GM21717 (cell line): Measurements from ENCODE around the gene SYCP1.
"Not testable (repeated sequence)": the region's sequence is repeated elsewhere in the genome, so short reads cannot be mapped to it uniquely, and the experiment has no call there.

Experiments
- ATAC-seq: cut with Tn5 transposase; IDR thresholded peaks from one replicate; pipeline ENCODE4 v1.9.1; 2021; ENCODE audit warnings: mild to moderate bottlenecking, moderate library complexity; ENCODE audit not compliant: unreplicated experiment

Gene SYCP1

DNA sequence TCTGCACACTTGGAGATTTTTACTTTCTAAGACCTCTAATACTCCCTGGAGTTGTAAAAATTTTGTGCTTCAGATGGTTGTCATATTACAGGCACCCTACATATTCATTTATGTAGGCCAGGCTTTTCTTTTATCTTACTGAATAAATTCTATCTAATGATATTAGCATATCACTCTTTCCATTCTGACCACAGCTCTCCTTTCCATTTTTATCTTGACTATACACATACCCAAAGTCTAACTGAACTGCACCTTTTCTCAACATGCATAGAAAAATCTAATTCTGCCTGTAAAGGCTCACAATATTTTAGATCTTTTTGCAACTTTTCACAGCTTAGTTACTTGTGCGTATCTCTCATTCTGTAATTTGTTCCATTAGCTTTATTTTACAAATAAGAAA lies 122.2 kb downstream of the SYCP1 start:
- no peak for ATAC-seq

DNA sequence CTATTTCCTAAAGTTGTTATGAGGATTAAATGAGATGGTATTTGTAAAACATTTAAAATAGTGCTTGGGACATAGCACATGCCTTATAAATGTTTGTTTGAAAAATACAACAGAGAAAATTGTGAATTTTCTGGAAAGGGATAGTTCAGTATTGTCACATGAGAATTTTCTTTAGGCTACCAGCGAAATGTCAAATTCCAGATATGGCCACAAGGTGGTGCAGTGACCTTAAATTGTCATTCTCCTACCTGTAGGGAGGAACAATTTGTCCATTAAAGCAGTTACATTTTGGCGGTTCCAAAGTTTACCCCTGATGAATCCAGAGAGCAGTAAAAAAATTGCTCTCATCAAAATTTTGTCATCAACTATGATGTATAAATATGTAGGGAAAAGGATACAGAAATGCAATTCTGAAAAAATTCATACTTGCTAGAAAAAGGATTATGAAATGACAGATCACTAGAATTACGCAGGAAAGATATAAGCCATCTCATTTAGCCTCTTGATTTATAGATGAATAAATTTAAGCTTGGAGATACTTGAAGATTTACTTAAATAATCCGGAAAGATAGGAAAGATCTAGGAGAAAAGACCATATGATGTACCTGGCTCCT lies 124.7 kb downstream of the SYCP1 start:
- no peak for ATAC-seq

GRCh38 chr1:114982251-114982650 lies 127.6 kb downstream of the SYCP1 start:
- no peak for ATAC-seq

GRCh38 chr1:114986286-114986685 lies 131.6 kb downstream of the SYCP1 start:
- ATAC-seq = no peak

DNA sequence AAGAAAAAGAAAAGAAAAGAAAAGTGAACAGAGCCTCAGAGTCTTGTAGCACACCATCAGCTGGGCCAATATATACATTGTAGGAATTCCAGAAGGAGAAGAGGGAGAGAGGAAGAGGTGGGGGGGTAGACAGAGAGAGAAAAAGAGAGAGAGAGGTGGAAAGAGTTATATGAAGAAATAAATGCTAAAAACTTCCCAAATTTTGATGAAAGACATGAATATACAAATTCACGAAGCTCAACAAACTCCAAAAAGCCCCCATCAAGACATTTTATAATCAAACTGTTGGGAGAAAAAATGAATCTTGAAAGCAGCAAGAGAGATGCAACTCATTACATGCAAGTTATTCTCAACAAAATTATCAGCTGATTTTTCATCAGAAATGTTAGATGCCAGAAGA lies 133.4 kb downstream of the SYCP1 start:
- no peak for ATAC-seq

DNA sequence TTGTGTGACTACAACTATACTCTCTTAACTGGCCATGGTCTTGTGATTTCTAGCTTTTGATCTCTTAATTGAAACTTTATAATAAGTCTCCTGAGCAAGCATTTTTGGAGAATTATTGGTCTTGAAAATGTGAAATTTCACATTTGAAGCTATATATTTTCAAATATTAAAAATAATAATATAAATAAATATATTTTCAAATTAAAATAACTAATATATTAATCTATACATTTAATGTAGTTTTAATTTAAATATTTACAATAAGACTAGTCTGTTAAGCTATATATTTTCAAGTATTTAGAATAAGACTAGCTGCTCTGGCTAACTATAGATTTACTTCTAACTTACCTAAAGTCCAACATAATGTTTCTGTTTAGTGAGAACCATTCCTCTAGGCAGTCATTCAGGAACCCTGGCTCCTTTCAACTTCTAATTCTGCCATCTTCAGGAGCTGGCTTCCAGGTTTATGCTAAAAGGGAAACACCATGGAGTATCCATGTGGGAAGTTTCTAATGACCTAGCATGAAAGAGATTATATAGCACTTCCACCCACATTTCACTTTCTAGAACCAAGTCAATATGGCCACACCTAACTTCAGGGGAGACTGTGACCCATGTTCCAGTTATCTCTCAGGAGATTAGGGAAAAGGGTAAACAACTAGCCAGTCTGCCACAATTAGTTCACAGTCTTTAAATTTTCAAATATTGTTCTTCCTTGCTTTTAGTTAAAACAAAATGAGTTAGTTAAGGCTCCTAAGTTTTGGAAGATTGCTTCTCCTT lies 143.0 kb downstream of the SYCP1 start:
- ATAC-seq = no peak

DNA sequence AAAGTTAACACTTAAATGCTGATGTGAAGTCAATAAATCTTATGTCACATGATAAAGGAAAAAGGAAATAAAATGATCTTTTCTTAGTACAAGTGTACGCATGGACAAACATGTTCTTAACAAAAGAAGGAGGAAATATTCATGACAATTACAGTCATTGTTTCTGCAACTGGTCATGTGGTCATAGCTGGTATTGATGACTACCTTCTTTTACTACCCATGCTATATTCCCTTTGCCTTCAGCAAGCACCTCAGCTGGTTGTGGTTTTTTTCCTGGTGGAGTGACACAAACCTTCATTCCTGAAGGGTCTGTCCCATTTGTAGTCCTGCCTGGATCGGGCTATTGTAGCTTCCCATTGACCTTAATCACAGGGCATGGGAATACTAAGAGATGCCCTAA lies 151.5 kb downstream of the SYCP1 start:
- ATAC-seq = no peak

- no peak for ATAC-seq
These were observed 157.3 kb downstream of the SYCP1 start for GRCh38 chr1:115012006-115012405.

GRCh38 chr1:115012434-115012833 lies 157.8 kb downstream of the SYCP1 start:
- ATAC-seq = no peak

DNA sequence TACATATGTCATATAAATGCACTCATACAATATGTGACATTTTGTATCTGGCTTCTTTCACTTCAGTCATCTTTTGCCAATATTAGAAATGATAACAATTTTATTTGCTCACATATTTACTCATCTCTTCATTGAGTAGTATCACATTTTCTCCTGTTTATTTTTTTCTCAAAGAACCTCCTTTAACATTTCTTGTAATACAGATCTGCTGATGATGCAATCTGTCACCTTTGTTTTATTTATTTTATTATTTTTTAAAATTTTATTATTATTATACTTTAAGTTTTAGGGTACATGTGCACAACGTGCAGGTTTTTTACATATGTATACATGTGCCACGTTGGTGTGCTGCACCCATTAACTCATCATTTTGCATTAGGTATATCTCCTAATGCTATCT lies 159.1 kb downstream of the SYCP1 start:
- no peak for ATAC-seq

- not testable (repeated sequence) for ATAC-seq
These were observed 164.9 kb downstream of the SYCP1 start for GRCh38 chr1:115019549-115019948.

GRCh38 chr1:115021145-115021544 lies 166.5 kb downstream of the SYCP1 start:
- ATAC-seq = no peak

DNA sequence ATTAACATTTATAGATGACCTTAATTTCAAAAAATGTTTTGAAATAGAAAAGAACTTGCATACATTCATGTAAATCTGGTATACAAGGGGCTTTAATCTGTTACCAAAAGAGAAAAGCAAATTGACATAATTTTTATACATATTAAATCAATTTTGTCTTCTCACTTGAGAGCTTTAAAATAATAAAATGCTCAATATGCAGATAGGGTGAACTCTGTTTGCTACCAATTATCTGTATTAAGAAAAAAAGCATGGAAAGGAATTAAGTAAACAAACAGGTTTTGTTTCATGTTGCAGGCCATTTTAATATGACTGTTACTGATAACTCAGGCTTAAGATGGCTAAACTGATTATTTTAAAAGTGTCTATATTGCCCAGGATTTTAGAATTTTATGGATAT lies 168.9 kb downstream of the SYCP1 start:
- ATAC-seq = no peak

DNA sequence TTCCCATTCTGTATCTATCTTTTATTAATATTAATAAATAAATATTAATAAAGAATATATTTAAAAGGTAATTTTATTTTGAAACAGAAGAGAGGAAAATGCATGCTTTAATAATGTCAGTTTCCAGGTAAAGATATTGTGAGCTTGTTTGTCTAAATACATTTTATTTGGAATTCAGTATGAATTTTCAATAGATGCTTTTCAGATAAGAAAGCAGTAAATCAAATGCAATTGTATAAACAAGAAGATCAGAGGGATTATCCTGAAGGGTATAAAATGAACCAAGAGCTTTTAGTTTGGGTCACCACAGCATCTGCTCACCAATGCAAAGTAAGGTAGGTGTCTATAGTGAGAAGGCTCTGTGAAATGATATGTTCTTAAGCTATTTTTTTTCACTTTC lies 174.9 kb downstream of the SYCP1 start, which contains the start of gene TSHB:
Gene TSHB (plus strand): TSS at position 301 of the 400 bp plus-strand sequence. CDS start 3,537 bp downstream, outside the sequence.
- ATAC-seq = no peak

DNA sequence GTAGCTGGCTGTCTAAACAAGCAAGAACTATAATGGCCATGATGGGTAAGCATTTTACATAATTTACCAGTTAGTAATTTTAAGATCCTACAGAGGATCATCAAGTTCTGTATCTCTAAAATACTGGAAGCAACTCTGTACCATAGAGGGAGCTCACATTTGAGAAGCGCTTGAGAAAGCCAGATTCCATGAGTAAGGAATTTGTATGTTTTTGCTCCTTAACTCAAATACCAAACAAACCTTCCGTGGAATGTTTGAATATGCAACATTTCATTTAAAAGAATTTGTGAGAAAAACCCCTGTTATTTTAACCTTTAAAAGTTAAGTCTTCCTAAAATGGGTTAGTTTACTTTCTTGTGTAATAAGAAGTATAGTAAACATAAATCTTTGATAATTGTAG lies 176.9 kb downstream of the SYCP1 start:
- ATAC-seq = no peak

- no peak for ATAC-seq
These were observed 181.0 kb downstream of the SYCP1 start for GRCh38 chr1:115035652-115036051.

- no peak for ATAC-seq
These were observed 182.3 kb downstream of the SYCP1 start for GRCh38 chr1:115036814-115037507.

- no peak for ATAC-seq
These were observed 185.8 kb downstream of the SYCP1 start for GRCh38 chr1:115040501-115040900.

- ATAC-seq = no peak
These were observed 187.0 kb downstream of the SYCP1 start for GRCh38 chr1:115041654-115042053.
